PFSK-1 (cell line): Measurements from ENCODE around the gene CAMKMT.

Experiments used
- FOXP2 ChIP-seq: optimal IDR thresholded peaks from 2 replicates; pipeline ENCODE3; 2011; ENCODE audit warnings: borderline replicate concordance, control low read depth, inconsistent platforms; ENCODE audit not compliant: insufficient read depth; ENCODE audit errors: extremely low read length, extremely low read depth
- POLR2AphosphoS5 ChIP-seq: IDR thresholded peaks from 2 replicates; pipeline ENCODE4 v1.6.1; 2012; ENCODE audit warnings: low read depth, mild to moderate bottlenecking, control low read depth, low read length, moderate library complexity
- SIN3A ChIP-seq: IDR thresholded peaks from 2 replicates; pipeline ENCODE4 v1.6.1; 2012; ENCODE audit warnings: mild to moderate bottlenecking, low read length, moderate library complexity, borderline replicate concordance; ENCODE audit not compliant: insufficient read depth
- TAF1 ChIP-seq: IDR thresholded peaks from 2 replicates; pipeline ENCODE4 v1.6.1; 2012; ENCODE audit warnings: low read length, control low read depth, borderline replicate concordance; ENCODE audit not compliant: insufficient read depth
- TF ChIP-seq, protein P1 (sequence below), 2 experiments: IDR thresholded peaks; 2 replicates each; pipeline versions ENCODE4 v1.6.1 to v1.8.0; 2011 to 2012; ENCODE audit warnings: low read depth in 2 of 2, low read length in 2 of 2, control low read depth in 1 of 2, inconsistent platforms in 1 of 2, mild to moderate bottlenecking in 1 of 2, moderate library complexity in 1 of 2; ENCODE audit not compliant: insufficient read depth in 1 of 2

DNA sequence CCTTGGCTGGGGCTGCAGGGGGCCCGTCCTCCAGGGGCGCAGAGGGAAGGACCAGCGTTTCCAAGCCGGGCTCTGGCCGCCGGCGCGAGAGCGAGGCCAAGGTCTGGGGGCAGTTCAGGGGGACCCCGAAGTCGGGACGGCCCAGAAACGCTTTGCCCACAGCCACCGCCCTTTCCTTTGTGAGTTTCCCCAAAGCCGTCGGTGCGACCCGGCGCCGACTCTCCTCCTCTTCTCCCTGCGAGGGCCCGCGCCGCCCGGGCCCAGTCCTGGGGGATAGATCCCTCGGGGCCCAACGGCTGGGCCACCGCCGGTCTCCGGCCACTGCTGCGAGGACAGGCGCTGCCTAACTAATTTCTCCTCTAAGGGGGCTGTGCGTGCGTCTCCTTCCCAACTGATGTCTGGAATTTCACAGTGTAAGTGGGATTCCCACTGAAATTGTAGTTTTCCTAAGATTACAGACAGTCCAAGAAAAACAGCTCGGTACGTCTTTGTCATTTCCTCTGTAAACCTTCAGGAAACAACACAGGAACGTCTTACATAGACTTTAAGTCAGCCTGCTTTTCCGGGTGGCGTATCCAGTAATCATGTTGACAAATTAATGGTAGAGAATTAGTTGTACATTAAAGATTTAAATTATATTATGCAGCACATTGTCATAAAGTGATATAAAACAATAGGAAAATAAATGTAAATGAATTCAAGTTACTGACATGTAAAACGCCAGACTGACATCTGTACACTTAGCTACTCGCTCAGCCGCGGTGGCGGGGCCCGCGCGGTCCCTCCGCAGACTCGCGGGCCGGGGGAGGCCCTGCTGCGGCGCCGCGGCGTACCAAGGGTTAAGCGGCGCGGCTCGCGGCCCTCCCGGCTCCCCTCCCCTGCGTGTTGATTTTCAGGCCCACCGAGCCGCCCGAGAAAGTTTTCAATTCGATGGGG is 440.4 kb downstream of the CAMKMT start:
- TF ChIP-seq, protein P1, sequence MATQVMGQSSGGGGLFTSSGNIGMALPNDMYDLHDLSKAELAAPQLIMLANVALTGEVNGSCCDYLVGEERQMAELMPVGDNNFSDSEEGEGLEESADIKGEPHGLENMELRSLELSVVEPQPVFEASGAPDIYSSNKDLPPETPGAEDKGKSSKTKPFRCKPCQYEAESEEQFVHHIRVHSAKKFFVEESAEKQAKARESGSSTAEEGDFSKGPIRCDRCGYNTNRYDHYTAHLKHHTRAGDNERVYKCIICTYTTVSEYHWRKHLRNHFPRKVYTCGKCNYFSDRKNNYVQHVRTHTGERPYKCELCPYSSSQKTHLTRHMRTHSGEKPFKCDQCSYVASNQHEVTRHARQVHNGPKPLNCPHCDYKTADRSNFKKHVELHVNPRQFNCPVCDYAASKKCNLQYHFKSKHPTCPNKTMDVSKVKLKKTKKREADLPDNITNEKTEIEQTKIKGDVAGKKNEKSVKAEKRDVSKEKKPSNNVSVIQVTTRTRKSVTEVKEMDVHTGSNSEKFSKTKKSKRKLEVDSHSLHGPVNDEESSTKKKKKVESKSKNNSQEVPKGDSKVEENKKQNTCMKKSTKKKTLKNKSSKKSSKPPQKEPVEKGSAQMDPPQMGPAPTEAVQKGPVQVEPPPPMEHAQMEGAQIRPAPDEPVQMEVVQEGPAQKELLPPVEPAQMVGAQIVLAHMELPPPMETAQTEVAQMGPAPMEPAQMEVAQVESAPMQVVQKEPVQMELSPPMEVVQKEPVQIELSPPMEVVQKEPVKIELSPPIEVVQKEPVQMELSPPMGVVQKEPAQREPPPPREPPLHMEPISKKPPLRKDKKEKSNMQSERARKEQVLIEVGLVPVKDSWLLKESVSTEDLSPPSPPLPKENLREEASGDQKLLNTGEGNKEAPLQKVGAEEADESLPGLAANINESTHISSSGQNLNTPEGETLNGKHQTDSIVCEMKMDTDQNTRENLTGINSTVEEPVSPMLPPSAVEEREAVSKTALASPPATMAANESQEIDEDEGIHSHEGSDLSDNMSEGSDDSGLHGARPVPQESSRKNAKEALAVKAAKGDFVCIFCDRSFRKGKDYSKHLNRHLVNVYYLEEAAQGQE (IDR thresholded peaks at IDR 0.05; ENCODE audit: insufficient read depth in 1 of 2, low read depth in 2 of 2, low read length in 2 of 2): no peak
- no peak for TF ChIP-seq POLR2AphosphoS5
- TF ChIP-seq SIN3A: no peak
- TF ChIP-seq TAF1: no peak
- TF ChIP-seq FOXP2: no peak
